HepG2 (cell line): ENCODE results near the gene FBXL13.

ENCODE experiments used
- EZH2 ChIP-seq: conservative IDR thresholded peaks from 2 replicates; pipeline ENCODE4 v1.6.1; 2012; ENCODE audit warnings: mild to moderate bottlenecking, low read depth, low read length, moderate library complexity
- JARID2 ChIP-seq: sonication (generic); formaldehyde crosslinking; IDR thresholded peaks from 2 replicates; pipeline ENCODE4 v1.8.1; 2023; ENCODE audit warnings: missing genetic modification reagents, inconsistent platforms; ENCODE audit not compliant: insufficient replicate concordance
- NFRKB ChIP-seq: fragments of 450-650 bp; IDR thresholded peaks from 2 replicates; pipeline ENCODE4 v1.6.1; 2017
- RAD21 ChIP-seq: fragments of 450-650 bp; formaldehyde crosslinking; IDR thresholded peaks from 2 replicates; pipeline ENCODE4 v1.5.0; 2020; ENCODE audit warnings: mild to moderate bottlenecking
- TARDBP ChIP-seq: sonication (generic); formaldehyde crosslinking; IDR thresholded peaks from 2 replicates; pipeline ENCODE4 v1.8.0; 2022; ENCODE audit warnings: mild to moderate bottlenecking, missing genetic modification reagents
- U2AF2 ChIP-seq: fragments of 200-400 bp; formaldehyde crosslinking; IDR thresholded peaks from 2 replicates; pipeline ENCODE4 v1.6.1; 2017; ENCODE audit warnings: low read depth, mild to moderate bottlenecking, low read length
- ZBTB34 ChIP-seq: sonication (generic); formaldehyde crosslinking; IDR thresholded peaks from 2 replicates; pipeline ENCODE4 v1.8.0; 2022; ENCODE audit warnings: mild to moderate bottlenecking, missing genetic modification reagents
- TF ChIP-seq, protein P1 (sequence below): sonication (generic); formaldehyde crosslinking; conservative IDR thresholded peaks from 2 replicates; pipeline ENCODE4 v1.4.0; 2020; ENCODE audit warnings: missing genetic modification reagents

DNA sequence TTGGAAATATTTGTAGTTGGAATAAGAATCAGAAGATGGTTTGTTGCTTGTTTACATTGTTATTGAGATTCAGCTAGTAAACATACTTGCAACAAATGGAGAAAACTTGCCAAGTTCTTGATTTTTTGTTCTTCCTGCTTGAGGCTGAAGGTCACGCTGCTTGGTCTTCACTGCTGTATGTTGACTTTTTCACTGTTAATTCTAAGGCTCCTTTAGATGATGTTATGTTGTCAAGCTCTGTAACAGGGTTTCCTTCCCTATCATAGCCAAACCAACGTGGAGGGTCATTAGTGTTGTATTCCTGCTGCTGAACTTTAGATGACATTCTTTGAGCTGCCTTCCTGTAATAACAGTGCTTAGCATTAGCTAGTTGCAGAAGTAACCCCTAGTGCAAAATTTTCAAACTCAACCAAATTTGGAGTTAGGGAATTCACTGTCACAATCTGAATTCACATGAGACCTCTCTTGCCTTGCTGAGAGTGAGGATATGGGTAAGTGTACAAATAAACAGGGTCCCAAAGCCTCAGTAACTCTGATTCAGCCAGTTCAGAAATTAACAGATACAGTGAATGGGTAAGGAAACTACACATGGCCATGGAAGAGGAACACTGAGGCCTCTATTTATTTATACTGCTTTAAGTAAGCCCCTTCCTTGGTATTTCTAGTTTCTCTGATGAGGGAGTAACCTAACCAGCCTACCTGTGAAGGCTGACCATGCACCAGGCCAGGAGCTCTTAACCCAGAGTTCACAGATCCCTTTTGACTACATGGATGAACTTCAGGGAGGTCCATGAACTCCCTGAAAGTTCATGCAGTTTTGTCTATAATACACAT is 261.2 kb downstream of the FBXL13 start:
- TF ChIP-seq ZBTB34 (CRISPR knock-in tag) (no peak), JARID2 (CRISPR knock-in tag) (no peak), EZH2 (no peak), U2AF2 (no peak), TARDBP (CRISPR knock-in tag) (no peak), RAD21 (CRISPR knock-in tag) (no peak), NFRKB (no peak)
- TF ChIP-seq, protein P1, sequence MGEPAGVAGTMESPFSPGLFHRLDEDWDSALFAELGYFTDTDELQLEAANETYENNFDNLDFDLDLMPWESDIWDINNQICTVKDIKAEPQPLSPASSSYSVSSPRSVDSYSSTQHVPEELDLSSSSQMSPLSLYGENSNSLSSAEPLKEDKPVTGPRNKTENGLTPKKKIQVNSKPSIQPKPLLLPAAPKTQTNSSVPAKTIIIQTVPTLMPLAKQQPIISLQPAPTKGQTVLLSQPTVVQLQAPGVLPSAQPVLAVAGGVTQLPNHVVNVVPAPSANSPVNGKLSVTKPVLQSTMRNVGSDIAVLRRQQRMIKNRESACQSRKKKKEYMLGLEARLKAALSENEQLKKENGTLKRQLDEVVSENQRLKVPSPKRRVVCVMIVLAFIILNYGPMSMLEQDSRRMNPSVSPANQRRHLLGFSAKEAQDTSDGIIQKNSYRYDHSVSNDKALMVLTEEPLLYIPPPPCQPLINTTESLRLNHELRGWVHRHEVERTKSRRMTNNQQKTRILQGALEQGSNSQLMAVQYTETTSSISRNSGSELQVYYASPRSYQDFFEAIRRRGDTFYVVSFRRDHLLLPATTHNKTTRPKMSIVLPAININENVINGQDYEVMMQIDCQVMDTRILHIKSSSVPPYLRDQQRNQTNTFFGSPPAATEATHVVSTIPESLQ (CRISPR knock-in tag) = no peak
